Cardiac fibroblast (primary cell): ENCODE data around the gene CCDC73.
A peak's percentile ranks its signal among the peaks of the same experiment; 100 is the strongest.
"Not testable (repeated sequence)": the region's sequence is repeated elsewhere in the genome, so short reads cannot be mapped to it uniquely, and the experiment has no call there.

ENCODE experiments used
- DNase-seq, 2 donors: peaks; one replicate each; pipeline versions ENCODE4 v3.0.0 to v3.0.0-alpha.2; 2010; ENCODE audit warnings: low read depth in 2 of 2
- H3K4me3 ChIP-seq, 2 donors: replicated peaks in 1 of 2; 1 replicate in 1 of 2; 2 replicates in 1 of 2; pipeline ENCODE4 v1.5.1; 2011; ENCODE audit warnings: low read depth in 2 of 2, low read length in 2 of 2, mild to moderate bottlenecking in 2 of 2, moderate library complexity in 1 of 2
- CTCF ChIP-seq: IDR thresholded peaks from one replicate; pipeline ENCODE4 v1.5.1; 2011; ENCODE audit warnings: low read depth, mild to moderate bottlenecking, low read length, inconsistent platforms

The CCDC73 gene

GRCh38 chr11:32827276-32827675 is 32.8 kb upstream of the CCDC73 start:
- no peak for TF ChIP-seq CTCF
- no peak for DNase-seq

GRCh38 chr11:32826113-32826512 is 31.7 kb upstream of the CCDC73 start:
- DNase-seq = no peak
- TF ChIP-seq CTCF = no peak

More at GRCh38 chr11:32827276-32827675, 32.8 kb upstream of the CCDC73 start:
- no peak overlapping the region for H3K4me3 ChIP-seq

GRCh38 chr11:32823617-32824016 is 29.2 kb upstream of the CCDC73 start:
- H3K4me3 ChIP-seq, DNase-seq: not testable (repeated sequence)

More at GRCh38 chr11:32826113-32826512, 31.7 kb upstream of the CCDC73 start:
- no peak overlapping the region for H3K4me3 ChIP-seq

GRCh38 chr11:32821917-32822560 is 27.6 kb upstream of the CCDC73 start:
- no peak overlapping the region for H3K4me3 ChIP-seq
- DNase-seq = no peak
- no peak for TF ChIP-seq CTCF

- peak in 1 of 2 donors; percentile 29 for DNase-seq
- H3K4me3 ChIP-seq = no peak overlapping the region
- no peak for TF ChIP-seq CTCF
Measured at GRCh38 chr11:32821517-32821916, 27.1 kb upstream of the CCDC73 start.

- DNase-seq = no peak
Measured at GRCh38 chr11:32820497-32820896, 26.0 kb upstream of the CCDC73 start.

GRCh38 chr11:32819187-32819586 is 24.7 kb upstream of the CCDC73 start:
- H3K4me3 ChIP-seq = no peak overlapping the region
- no peak for TF ChIP-seq CTCF
- no peak for DNase-seq

More at GRCh38 chr11:32820497-32820896, 26.0 kb upstream of the CCDC73 start:
- no peak for TF ChIP-seq CTCF
- no peak overlapping the region for H3K4me3 ChIP-seq
